Spleen (tissue), 11 donors: ENCODE results near the gene CRACDL. TPM values are rescaled to one million over a fixed set of nuclear protein-coding genes. Genes with fewer than 3 reads are reported as not detected.

Experiments
- DNase-seq: peaks from one replicate; pipeline ENCODE4 v3.0.0-alpha.2; 2020
- H3K27ac ChIP-seq, 8 donors: fragments of 200-600 bp; sonication (generic) in 7 of 8; 1 replicate in 4 of 8; 2 replicates in 4 of 8; pipeline versions ENCODE4 v1.5.0 to v1.8.0; 2016 to 2021; ENCODE audit warnings: inconsistent platforms in 4 of 8, mild to moderate bottlenecking in 4 of 8, moderate library complexity in 1 of 8
- H3K27me3 ChIP-seq, 7 donors: fragments of 200-600 bp; sonication (generic) in 6 of 7; replicated peaks in 1 of 7; 1 replicate in 4 of 7; 2 replicates in 3 of 7; pipeline versions ENCODE4 v1.5.0 to v1.8.0; 2016 to 2021; ENCODE audit warnings: inconsistent platforms in 3 of 7, mild to moderate bottlenecking in 1 of 7
- H3K36me3 ChIP-seq, 6 donors: fragments of 200-600 bp; sonication (generic) in 5 of 6; 1 replicate in 4 of 6; 2 replicates in 2 of 6; pipeline versions ENCODE4 v1.5.0 to v1.8.0; 2016 to 2021; ENCODE audit warnings: inconsistent platforms in 2 of 6
- H3K4me1 ChIP-seq, 6 donors: fragments of 200-600 bp; sonication (generic) in 5 of 6; 1 replicate in 3 of 6; 2 replicates in 3 of 6; pipeline versions ENCODE4 v1.5.0 to v1.8.0; 2016 to 2021; ENCODE audit warnings: inconsistent platforms in 3 of 6
- H3K4me3 ChIP-seq, 8 donors: fragments of 200-600 bp; sonication (generic) in 7 of 8; 1 replicate in 4 of 8; 2 replicates in 4 of 8; pipeline versions ENCODE4 v1.5.0 to v1.8.0; 2016 to 2021; ENCODE audit warnings: inconsistent platforms in 4 of 8, mild to moderate bottlenecking in 4 of 8, moderate library complexity in 2 of 8
- H3K9me3 ChIP-seq, 8 donors: fragments of 200-600 bp; sonication (generic) in 7 of 8; 1 replicate in 4 of 8; 2 replicates in 4 of 8; pipeline versions ENCODE4 v1.5.0 to v1.8.0; 2016 to 2021; ENCODE audit warnings: inconsistent platforms in 4 of 8
- CTCF ChIP-seq, 11 experiments: fragments of 200-600 bp in 7 of 11; fragments of 450-650 bp in 4 of 11; sonication (generic) in 4 of 11; IDR thresholded peaks in 8 of 11; conservative IDR thresholded peaks in 3 of 11; 1 replicate in 7 of 11; 2 replicates in 4 of 11; pipeline versions ENCODE4 v1.4.0 to v1.8.0; 2016 to 2021; ENCODE audit warnings: antibody characterized with exemption in 11 of 11, inconsistent platforms in 4 of 11, mild to moderate bottlenecking in 1 of 11
- POLR2A ChIP-seq, 3 donors: fragments of 450-650 bp; IDR thresholded peaks; one replicate each; pipeline ENCODE4 v1.5.1; 2017; ENCODE audit warnings: antibody characterized with exemption in 3 of 3, mild to moderate bottlenecking in 1 of 3
- POLR2AphosphoS5 ChIP-seq, 3 donors: sonication (generic); formaldehyde crosslinking; IDR thresholded peaks; one replicate each; pipeline ENCODE4 v1.5.1; 2017; ENCODE audit warnings: antibody characterized with exemption in 3 of 3
- WGBS, 5 donors: extraction: QIAGEN DNeasy Blood & Tissue Kit in 3 of 5; methylation state at CpG; one replicate each; pipeline versions ENCODE4 v1.1.5 to v1.1.7; 2013 to 2018; 5-methylcytosine and 5-hydroxymethylcytosine counted together
- intact Hi-C: fragments of 100-400 bp; cut with DNase I; formaldehyde crosslinking; loops from one replicate; pipeline ENCODE4 v1.15.0; 2023; ENCODE audit warnings: low total_unique reads
- polyA plus RNA-seq, 3 donors: library from polyadenylated mRNA; stranded (reverse); fragments of 200-250 nt; gene quantifications; one replicate each; pipeline ENCODE4 v1.2.1, GENCODE V29; 2013
- total RNA-seq, 7 donors: library from RNA; depleted of rRNA in 3 of 7; stranded (reverse); fragments of >200 nt in 3 of 7; fragmentation: NEBNext Ultra II Directional in 4 of 7; extraction: Animal tissue kit (Norgen Biotek cat#: 25700) in 4 of 7; gene quantifications; one replicate each; pipeline versions ENCODE4 v1.1.0 to v1.2.1, GENCODE V29; 2016 to 2021
- donor health status: healthy with polysubstance abuse.
- donor health status: DM: no; HTN: no; CAD: no; lungs with moderate emphysema.
- donor health status: DM: no; HTN: no; CAD: no.
- donor health status: Bipolar disorder and iron deficiency.
- donor health status: healthy.
- donor health status: DM: no; HTN: no; CAD: no.
- donor health status: DM: yes; HTN: yes; CAD: no.

CRACDL gene
- total and polyA plus RNA-seq, 10 donors: 0.52 to 5.1 (median 1.4) TPM

DNA sequence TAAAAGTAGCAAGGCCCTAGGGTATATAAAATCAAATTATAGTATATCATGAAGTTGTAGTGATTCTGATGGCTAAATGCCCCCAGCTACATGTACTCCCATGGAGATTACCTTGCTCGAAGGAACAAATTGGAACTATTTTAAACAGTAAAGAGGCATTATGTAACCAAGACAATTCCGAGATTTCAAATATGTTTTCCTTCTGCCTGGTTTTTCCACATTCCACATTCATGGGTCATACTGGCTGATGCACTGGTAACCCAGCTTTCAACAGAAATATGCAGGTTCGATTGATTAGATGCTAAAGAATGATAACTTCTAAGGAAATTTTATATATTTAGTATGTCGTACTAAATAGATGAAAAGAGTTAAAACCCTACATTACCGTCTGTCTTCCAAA is 142.8 kb downstream of the CRACDL start:
- no peak for DNase-seq
- no peak overlapping the region for H3K27ac ChIP-seq

GRCh38 chr2:98790221-98790620 is 145.8 kb downstream of the CRACDL start:
- peaks cover 0 to 11% (median 0%) of the 10 kb centered on the region in 6 donors for H3K36me3 ChIP-seq
- intact Hi-C loops: no loop called here
- DNase-seq: no peak
- WGBS, 5 donors: 94 to 99% (median 96%) methylated on average over 6 of the region's 6 CpGs
- no peaks in the 10 kb centered on the region for H3K27me3 ChIP-seq
- H3K4me1 ChIP-seq: no peaks in the 10 kb centered on the region
- H3K4me3 ChIP-seq: no peak overlapping the region
- no peaks in the 10 kb centered on the region for H3K9me3 ChIP-seq
- TF ChIP-seq POLR2A (IDR thresholded peaks at IDR 0.05) (no peak), POLR2AphosphoS5 (IDR thresholded peaks at IDR 0.05) (no peak), CTCF (IDR thresholded peaks at IDR 0.05 in 8 of 11, conservative IDR thresholded peaks at IDR 0.05 in 3 of 11) (no peak)
- H3K27ac ChIP-seq: no peak overlapping the region

More for the DNA sequence above, 142.8 kb downstream of the CRACDL start:
- 91 to 98% (median 94%) methylated on average over 5 of the region's 5 CpGs for WGBS, 5 donors
- Histone ChIP-seq H3K27me3 (no peaks in the 10 kb centered on the region), H3K36me3 (peaks cover 0 to 11% (median 0%) of the 10 kb centered on the region in 6 donors), H3K9me3 (no peaks in the 10 kb centered on the region), H3K4me1 (peaks cover 0 to 5% (median 0%) of the 10 kb centered on the region in 6 donors), H3K4me3 (no peak overlapping the region)
- intact Hi-C loops: no loop called here
- TF ChIP-seq POLR2AphosphoS5 (IDR thresholded peaks at IDR 0.05): no peak

DNA sequence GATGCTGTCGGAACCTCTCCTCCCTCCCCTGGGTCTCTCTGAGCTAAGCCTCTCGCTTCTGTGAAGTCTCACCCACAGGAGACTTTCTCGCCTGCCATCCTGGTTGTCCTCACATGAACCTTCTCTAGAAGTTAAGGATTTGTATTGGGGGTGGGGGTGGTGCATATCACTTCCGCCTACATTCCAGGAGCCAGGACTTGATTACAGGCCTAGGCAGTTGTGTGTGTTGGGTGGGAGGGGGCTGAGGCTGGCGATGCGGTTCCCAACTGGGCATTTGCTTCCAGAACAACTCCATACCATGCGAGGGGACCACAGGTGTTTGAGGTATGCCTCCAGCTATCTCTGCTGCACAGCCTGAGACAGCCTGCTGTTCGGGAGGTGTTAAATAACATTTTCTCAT is 148.3 kb downstream of the CRACDL start:
- H3K27me3 ChIP-seq: no peaks in the 10 kb centered on the region
- H3K27ac ChIP-seq: no peak overlapping the region
- no peak overlapping the region for H3K4me3 ChIP-seq
- H3K36me3 ChIP-seq: no peaks in the 10 kb centered on the region
- H3K4me1 ChIP-seq: no peaks in the 10 kb centered on the region
- DNase-seq: no peak
- peaks cover under 1 to 6% (median 3%) of the 10 kb centered on the region in 8 donors for H3K9me3 ChIP-seq
- 72 to 91% (median 89%) methylated on average over 8 of the region's 8 CpGs for WGBS, 5 donors
- intact Hi-C loops: no loop called here
- no peak for TF ChIP-seq CTCF (IDR thresholded peaks at IDR 0.05 in 8 of 11, conservative IDR thresholded peaks at IDR 0.05 in 3 of 11)
- no peak for TF ChIP-seq POLR2AphosphoS5 (IDR thresholded peaks at IDR 0.05)

DNA sequence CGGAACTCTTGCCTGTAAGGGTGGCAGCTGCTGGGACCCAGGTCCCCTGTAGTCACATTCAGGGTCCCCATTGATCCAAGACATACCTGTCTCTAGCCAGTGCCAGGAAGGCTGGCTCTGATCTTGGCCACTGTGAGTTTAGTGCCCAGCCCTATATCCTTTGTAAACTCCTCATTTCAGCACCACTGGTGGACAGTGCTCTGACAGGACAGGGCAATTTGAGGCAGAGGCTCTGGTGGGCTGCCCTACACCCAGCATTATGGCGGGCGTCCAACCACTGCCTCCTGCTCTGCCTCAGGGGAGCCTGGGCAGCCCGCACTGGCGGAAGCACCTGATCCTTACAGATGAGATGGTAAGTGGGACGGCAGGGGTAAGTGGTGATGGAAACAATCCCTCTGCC is 149.8 kb downstream of the CRACDL start:
- Histone ChIP-seq H3K9me3 (peaks cover 4 to 21% (median 18%) of the 10 kb centered on the region in 8 donors), H3K36me3 (no peaks in the 10 kb centered on the region), H3K4me3 (no peak overlapping the region), H3K27me3 (no peaks in the 10 kb centered on the region), H3K27ac (no peak overlapping the region), H3K4me1 (no peaks in the 10 kb centered on the region)
- TF ChIP-seq CTCF (IDR thresholded peaks at IDR 0.05 in 8 of 11, conservative IDR thresholded peaks at IDR 0.05 in 3 of 11) (no peak), POLR2AphosphoS5 (IDR thresholded peaks at IDR 0.05) (no peak), POLR2A (IDR thresholded peaks at IDR 0.05) (no peak)
- intact Hi-C loops: no loop called here
- DNase-seq: no peak
- WGBS, 5 donors: 88 to 96% (median 91%) methylated on average over 6 of the region's 6 CpGs

GRCh38 chr2:98782570-98782969 is 153.5 kb downstream of the CRACDL start:
- Histone ChIP-seq H3K27ac (no peak overlapping the region), H3K4me3 (no peak overlapping the region), H3K36me3 (no peaks in the 10 kb centered on the region), H3K27me3 (no peaks in the 10 kb centered on the region), H3K9me3 (peaks cover 4 to 30% (median 23%) of the 10 kb centered on the region in 8 donors), H3K4me1 (no peaks in the 10 kb centered on the region)
- no peak for DNase-seq
- no peak for TF ChIP-seq CTCF (IDR thresholded peaks at IDR 0.05 in 8 of 11, conservative IDR thresholded peaks at IDR 0.05 in 3 of 11)
- intact Hi-C loops: no loop called here
